Mammary epithelial cell (primary cell): ENCODE measurements around the gene MED13.

ENCODE experiments used
- EZH2 ChIP-seq: IDR thresholded peaks from 2 replicates; pipeline ENCODE4 v1.6.1; 2012; ENCODE audit warnings: low read length, inconsistent platforms, borderline replicate concordance
- TF ChIP-seq, protein P1 (sequence below), 2 donors: IDR thresholded peaks in 1 of 2; conservative IDR thresholded peaks in 1 of 2; 2 replicates each; pipeline ENCODE4 v1.5.1; 2011 to 2012; ENCODE audit warnings: inconsistent platforms in 2 of 2, low read length in 2 of 2, mild to moderate bottlenecking in 2 of 2, control low read depth in 1 of 2, low read depth in 1 of 2; ENCODE audit not compliant: insufficient read depth in 1 of 2; ENCODE audit errors: extremely low read depth in 1 of 2

DNA sequence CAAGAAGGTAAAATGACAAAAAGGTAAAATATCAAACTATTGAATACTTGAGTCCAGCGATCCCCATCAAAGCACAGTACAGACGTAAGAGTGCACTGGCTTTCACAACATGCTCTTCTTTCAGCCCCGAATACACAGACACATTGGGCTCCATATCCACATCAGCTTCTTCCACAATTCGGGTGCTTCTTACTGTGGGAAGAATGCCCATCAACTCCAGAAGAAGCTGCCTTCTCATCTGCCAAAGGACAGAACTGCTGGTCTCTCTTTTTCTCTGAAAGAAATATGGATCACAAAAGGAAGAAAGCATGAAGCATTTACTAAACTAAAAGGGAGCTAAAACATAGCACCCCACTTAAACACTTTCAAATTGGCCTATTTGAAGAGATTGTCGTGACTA is 157.7 kb downstream of the MED13 start:
- TF ChIP-seq, protein P1, sequence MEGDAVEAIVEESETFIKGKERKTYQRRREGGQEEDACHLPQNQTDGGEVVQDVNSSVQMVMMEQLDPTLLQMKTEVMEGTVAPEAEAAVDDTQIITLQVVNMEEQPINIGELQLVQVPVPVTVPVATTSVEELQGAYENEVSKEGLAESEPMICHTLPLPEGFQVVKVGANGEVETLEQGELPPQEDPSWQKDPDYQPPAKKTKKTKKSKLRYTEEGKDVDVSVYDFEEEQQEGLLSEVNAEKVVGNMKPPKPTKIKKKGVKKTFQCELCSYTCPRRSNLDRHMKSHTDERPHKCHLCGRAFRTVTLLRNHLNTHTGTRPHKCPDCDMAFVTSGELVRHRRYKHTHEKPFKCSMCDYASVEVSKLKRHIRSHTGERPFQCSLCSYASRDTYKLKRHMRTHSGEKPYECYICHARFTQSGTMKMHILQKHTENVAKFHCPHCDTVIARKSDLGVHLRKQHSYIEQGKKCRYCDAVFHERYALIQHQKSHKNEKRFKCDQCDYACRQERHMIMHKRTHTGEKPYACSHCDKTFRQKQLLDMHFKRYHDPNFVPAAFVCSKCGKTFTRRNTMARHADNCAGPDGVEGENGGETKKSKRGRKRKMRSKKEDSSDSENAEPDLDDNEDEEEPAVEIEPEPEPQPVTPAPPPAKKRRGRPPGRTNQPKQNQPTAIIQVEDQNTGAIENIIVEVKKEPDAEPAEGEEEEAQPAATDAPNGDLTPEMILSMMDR (conservative IDR thresholded peaks at IDR 0.05 in 1 of 2, IDR thresholded peaks at IDR 0.05 in 1 of 2; ENCODE audit: extremely low read depth in 1 of 2, insufficient read depth in 1 of 2, low read depth in 1 of 2, low read length in 2 of 2), result no peak
- TF ChIP-seq EZH2, result no peak
